ENCODE measurements around the gene SLC7A4. TPM values are rescaled to one million over a fixed set of nuclear protein-coding genes. Genes with fewer than 3 reads are reported as not detected.

The SLC7A4 gene
- total RNA-seq, 1 experiment from 2014 or later, result not detected

- POLR2A ChIA-PET, result no interaction called here
- no peaks in the 10 kb centered on the region for H3K9me2 ChIP-seq (ENCODE audit: insufficient read depth)
- intact Hi-C loops (cut with micrococcal nuclease), result no loop called here
- H3K36me3 ChIP-seq (ENCODE audit: control insufficient read depth in 1 of 2, insufficient read depth in 2 of 2, low read length in 2 of 2), result no peaks in the 10 kb centered on the region
- TF ChIP-seq, protein P1, sequence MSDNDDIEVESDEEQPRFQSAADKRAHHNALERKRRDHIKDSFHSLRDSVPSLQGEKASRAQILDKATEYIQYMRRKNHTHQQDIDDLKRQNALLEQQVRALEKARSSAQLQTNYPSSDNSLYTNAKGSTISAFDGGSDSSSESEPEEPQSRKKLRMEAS (IDR thresholded peaks at IDR 0.05), result no peak
- TF ChIP-seq SIN3A (IDR thresholded peaks at IDR 0.05; ENCODE audit: low read depth), result no peak
- no peak for TF ChIP-seq EGR1 (IDR thresholded peaks at IDR 0.05; ENCODE audit: low read depth)
- no peak for TF ChIP-seq POLR2A (IDR thresholded peaks at IDR 0.05; ENCODE audit: borderline replicate concordance, extremely low read depth, insufficient read depth, insufficient read length)
- TF ChIP-seq POLR2AphosphoS5 (IDR thresholded peaks at IDR 0.05; ENCODE audit: low read depth, low read length), result no peak
- no peak overlapping the region for H3K27ac ChIP-seq (ENCODE audit: low read depth, low read length)
- no peaks in the 10 kb centered on the region for H3K79me2 ChIP-seq (ENCODE audit: insufficient read depth, low read length)
- H3K4me2 ChIP-seq (ENCODE audit: low read length), result no peak overlapping the region
- no peaks in the 10 kb centered on the region for H4K20me1 ChIP-seq (ENCODE audit: insufficient read depth)
- no peak overlapping the region for H2AFZ ChIP-seq (ENCODE audit: low read depth, low read length, poor library complexity, severe bottlenecking)
- DNase-seq (ENCODE audit: low read depth, low spot score), result no peak
- BruUV-seq (replicated peaks), result no TSS peak
- CTCF ChIA-PET, result no interaction called here
- no peak for ATAC-seq
- no peaks in the 10 kb centered on the region for H3K9me3 ChIP-seq (ENCODE audit: control insufficient read depth in 1 of 2, insufficient read depth in 1 of 2, low read depth in 1 of 2, low read length in 2 of 2)
- RAD21 ChIA-PET (ENCODE audit: low non-redundant PET in 1 of 2, low total read pairs in 2 of 2, uncharacterized antibody in 2 of 2, unreplicated experiment in 2 of 2), result no interaction called here
- H3K27me3 ChIP-seq (ENCODE audit: insufficient read depth, low read length), result no peaks in the 10 kb centered on the region
- no peak overlapping the region for H3K4me3 ChIP-seq (replicated peaks in 1 of 2; ENCODE audit: low read depth in 1 of 2, low read length in 2 of 2)
- no peaks in the 10 kb centered on the region for H3K4me1 ChIP-seq (ENCODE audit: control insufficient read depth in 1 of 2, insufficient read depth in 2 of 2, low read length in 2 of 2)
- H3K9ac ChIP-seq (ENCODE audit: low read length), result no peak overlapping the region
Measured at GRCh38 chr22:21029486-21030025, 2.8 kb downstream of the SLC7A4 start.

GRCh38 chr22:21028277-21029251, 3.8 kb downstream of the SLC7A4 start:
- intact Hi-C loops (cut with micrococcal nuclease), result no loop called here
- Histone ChIP-seq H3K9me2 (ENCODE audit: insufficient read depth) (no peaks in the 10 kb centered on the region), H3K79me2 (ENCODE audit: insufficient read depth, low read length) (no peaks in the 10 kb centered on the region), H3K27ac (ENCODE audit: low read depth, low read length) (no peak overlapping the region), H4K20me1 (ENCODE audit: insufficient read depth) (no peaks in the 10 kb centered on the region), H3K4me2 (ENCODE audit: low read length) (no peak overlapping the region), H3K9ac (ENCODE audit: low read length) (no peak overlapping the region), H3K4me3 (replicated peaks in 1 of 2; ENCODE audit: low read depth in 1 of 2, low read length in 2 of 2) (no peak overlapping the region), H3K27me3 (ENCODE audit: insufficient read depth, low read length) (no peaks in the 10 kb centered on the region), H3K9me3 (ENCODE audit: control insufficient read depth in 1 of 2, insufficient read depth in 1 of 2, low read depth in 1 of 2, low read length in 2 of 2) (no peaks in the 10 kb centered on the region), H3K36me3 (ENCODE audit: control insufficient read depth in 1 of 2, insufficient read depth in 2 of 2, low read length in 2 of 2) (no peaks in the 10 kb centered on the region), H2AFZ (ENCODE audit: low read depth, low read length, poor library complexity, severe bottlenecking) (no peak overlapping the region), H3K4me1 (ENCODE audit: control insufficient read depth in 1 of 2, insufficient read depth in 2 of 2, low read length in 2 of 2) (no peaks in the 10 kb centered on the region)
- RAD21 ChIA-PET (ENCODE audit: low non-redundant PET in 1 of 2, low total read pairs in 2 of 2, uncharacterized antibody in 2 of 2, unreplicated experiment in 2 of 2), result no interaction called here
- BruUV-seq (replicated peaks), result no TSS peak
- POLR2A ChIA-PET, result no interaction called here
- CTCF ChIA-PET, result no interaction called here
- ATAC-seq (no peak), DNase-seq (ENCODE audit: low read depth, low spot score) (no peak)
- TF ChIP-seq JUND (IDR thresholded peaks at IDR 0.05) (no peak), FOSL1 (IDR thresholded peaks at IDR 0.05; ENCODE audit: low read depth) (no peak), YY1 (IDR thresholded peaks at IDR 0.05; ENCODE audit: extremely low read depth, insufficient replicate concordance, low read depth, low read length) (no peak), CEBPB (IDR thresholded peaks at IDR 0.05; ENCODE audit: low read depth) (no peak)
